SU-DHL-6 (cell line): Measurements from ENCODE around the gene FOXC1.

Experiments
- EZH2phosphoT487 ChIP-seq: fragments of 200-600 bp; sonication (generic), shearing (Covaris generic); conservative IDR thresholded peaks from 2 replicates; pipeline ENCODE4 v1.6.1; 2018; ENCODE audit warnings: mild to moderate bottlenecking, antibody characterized with exemption, low read length, moderate library complexity, mixed read lengths
- TF ChIP-seq, protein P1 (sequence below): fragments of 200-600 bp; sonication (generic); IDR thresholded peaks from one replicate; pipeline ENCODE4 v1.5.1; 2017; ENCODE audit warnings: antibody characterized with exemption, mild to moderate bottlenecking, low read length, moderate library complexity; ENCODE audit not compliant: insufficient read depth, poor library complexity, severe bottlenecking

DNA sequence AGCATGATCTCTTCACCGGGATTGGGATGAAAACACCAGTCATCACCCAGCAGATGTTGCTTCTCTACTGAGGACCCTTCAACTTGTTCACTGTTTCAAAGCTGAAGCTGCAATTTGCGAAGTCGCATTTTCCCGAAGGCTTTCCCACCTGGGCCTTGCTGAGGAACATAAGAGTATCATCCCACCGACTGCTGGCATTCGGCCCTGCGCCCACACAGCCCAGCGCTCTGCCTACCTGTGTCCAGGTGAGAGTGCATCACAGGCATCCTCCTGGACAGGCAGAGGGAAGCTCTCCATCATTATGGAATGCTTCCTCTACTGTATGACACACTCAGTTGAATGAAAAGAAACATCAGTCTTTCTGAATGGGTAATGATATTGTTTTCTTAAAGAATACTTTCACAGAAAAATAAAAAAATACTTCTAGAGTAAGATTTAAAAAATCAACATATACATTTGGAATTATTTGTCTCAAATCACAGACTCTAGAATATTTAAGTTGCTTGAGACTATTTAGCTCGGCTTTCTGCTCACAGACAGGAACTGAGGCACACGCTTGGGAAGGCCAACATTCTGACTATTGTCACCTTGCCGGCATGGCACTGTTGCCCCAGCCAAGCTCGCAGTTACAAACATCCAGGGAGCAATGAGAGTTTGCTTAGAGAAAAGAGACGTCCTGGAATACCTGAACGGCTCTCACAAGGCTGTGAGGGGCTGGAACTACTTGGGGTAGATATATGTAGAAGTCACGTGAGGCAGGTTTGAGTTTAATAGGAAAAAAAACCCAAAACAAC lies 48.7 kb downstream of the FOXC1 start:
- TF ChIP-seq, protein P1, sequence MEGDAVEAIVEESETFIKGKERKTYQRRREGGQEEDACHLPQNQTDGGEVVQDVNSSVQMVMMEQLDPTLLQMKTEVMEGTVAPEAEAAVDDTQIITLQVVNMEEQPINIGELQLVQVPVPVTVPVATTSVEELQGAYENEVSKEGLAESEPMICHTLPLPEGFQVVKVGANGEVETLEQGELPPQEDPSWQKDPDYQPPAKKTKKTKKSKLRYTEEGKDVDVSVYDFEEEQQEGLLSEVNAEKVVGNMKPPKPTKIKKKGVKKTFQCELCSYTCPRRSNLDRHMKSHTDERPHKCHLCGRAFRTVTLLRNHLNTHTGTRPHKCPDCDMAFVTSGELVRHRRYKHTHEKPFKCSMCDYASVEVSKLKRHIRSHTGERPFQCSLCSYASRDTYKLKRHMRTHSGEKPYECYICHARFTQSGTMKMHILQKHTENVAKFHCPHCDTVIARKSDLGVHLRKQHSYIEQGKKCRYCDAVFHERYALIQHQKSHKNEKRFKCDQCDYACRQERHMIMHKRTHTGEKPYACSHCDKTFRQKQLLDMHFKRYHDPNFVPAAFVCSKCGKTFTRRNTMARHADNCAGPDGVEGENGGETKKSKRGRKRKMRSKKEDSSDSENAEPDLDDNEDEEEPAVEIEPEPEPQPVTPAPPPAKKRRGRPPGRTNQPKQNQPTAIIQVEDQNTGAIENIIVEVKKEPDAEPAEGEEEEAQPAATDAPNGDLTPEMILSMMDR: no peak
- TF ChIP-seq EZH2phosphoT487: no peak
